ENCODE measurements around the gene C2CD2. TPM values are rescaled to one million over a fixed set of nuclear protein-coding genes. Genes with fewer than 3 reads are reported as not detected.

The C2CD2 gene
- total RNA-seq, 3 donors from 2014 or later, result 37.0 to 73.8 (median 41.6) TPM

DNA sequence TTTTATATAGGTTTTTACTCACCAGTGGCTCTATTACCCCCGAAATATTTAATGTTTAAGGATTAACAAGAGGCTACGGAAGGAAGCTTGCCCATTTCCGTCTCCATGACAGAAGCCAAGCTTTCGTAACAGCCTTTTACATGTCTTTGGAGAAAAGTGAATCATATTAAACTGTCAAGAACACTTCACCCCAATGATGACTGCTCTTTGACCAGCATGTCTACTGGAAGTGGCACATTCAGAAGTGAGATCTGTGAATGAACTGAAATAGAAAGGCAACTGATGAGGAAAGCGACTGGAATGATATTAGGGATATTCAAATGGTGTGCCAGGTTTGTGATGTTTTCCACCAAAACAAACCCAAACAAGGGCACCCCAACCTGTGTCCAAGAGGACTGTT is 66.2 kb downstream of the C2CD2 start:
- H3K36me3 ChIP-seq, result no peaks in the 10 kb centered on the region
- no peaks in the 10 kb centered on the region for H3K9me3 ChIP-seq
- H3K4me3 ChIP-seq, result no peak overlapping the region
- no peak overlapping the region for H3K27ac ChIP-seq
- H3K4me1 ChIP-seq, result no peaks in the 10 kb centered on the region
- DNase-seq (ENCODE audit: low spot score in 2 of 2), result no peak
- intact Hi-C loops (cut with DNase I; ENCODE audit: low total_unique reads), result loop anchor here (5.0 kb wide), 1 partner anchor 210 kb away; no protein-coding TSS in a partner anchor
- TF ChIP-seq POLR2AphosphoS5 (IDR thresholded peaks at IDR 0.05) (no peak), POLR2A (IDR thresholded peaks at IDR 0.05) (no peak)
- TF ChIP-seq, protein P1, sequence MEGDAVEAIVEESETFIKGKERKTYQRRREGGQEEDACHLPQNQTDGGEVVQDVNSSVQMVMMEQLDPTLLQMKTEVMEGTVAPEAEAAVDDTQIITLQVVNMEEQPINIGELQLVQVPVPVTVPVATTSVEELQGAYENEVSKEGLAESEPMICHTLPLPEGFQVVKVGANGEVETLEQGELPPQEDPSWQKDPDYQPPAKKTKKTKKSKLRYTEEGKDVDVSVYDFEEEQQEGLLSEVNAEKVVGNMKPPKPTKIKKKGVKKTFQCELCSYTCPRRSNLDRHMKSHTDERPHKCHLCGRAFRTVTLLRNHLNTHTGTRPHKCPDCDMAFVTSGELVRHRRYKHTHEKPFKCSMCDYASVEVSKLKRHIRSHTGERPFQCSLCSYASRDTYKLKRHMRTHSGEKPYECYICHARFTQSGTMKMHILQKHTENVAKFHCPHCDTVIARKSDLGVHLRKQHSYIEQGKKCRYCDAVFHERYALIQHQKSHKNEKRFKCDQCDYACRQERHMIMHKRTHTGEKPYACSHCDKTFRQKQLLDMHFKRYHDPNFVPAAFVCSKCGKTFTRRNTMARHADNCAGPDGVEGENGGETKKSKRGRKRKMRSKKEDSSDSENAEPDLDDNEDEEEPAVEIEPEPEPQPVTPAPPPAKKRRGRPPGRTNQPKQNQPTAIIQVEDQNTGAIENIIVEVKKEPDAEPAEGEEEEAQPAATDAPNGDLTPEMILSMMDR (IDR thresholded peaks at IDR 0.05), result no peak
- no peaks in the 10 kb centered on the region for H3K27me3 ChIP-seq

DNA sequence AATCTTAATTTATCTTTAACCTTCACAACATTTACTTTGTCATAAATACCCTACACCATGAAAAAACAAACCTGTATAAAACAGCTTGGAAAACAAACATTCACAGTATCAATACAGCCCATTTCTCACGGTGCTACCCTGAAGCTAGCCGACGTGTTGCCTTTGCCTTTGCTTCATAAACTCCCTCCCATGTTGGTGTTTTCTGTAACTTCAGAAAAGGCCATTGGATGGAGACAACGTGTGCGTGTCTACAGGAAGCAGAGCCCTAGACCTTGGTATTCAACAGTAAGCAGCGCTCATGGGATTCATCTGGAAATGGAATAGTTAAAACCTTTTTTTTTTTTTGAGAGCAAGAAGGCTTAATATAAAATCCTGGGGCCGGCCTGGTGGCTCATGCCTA is 67.5 kb downstream of the C2CD2 start:
- no peak for DNase-seq (ENCODE audit: low spot score in 2 of 2)
- Histone ChIP-seq H3K4me3 (no peak overlapping the region), H3K27ac (no peak overlapping the region), H3K9me3 (no peaks in the 10 kb centered on the region), H3K4me1 (no peaks in the 10 kb centered on the region), H3K27me3 (no peaks in the 10 kb centered on the region), H3K36me3 (no peaks in the 10 kb centered on the region)
- intact Hi-C loops (cut with DNase I; ENCODE audit: low total_unique reads), result loop anchor here (5.0 kb wide), 1 partner anchor 211 kb away; no protein-coding TSS in a partner anchor
- no peak for TF ChIP-seq POLR2AphosphoS5 (IDR thresholded peaks at IDR 0.05)
- TF ChIP-seq, protein P1 (IDR thresholded peaks at IDR 0.05), result no peak

DNA sequence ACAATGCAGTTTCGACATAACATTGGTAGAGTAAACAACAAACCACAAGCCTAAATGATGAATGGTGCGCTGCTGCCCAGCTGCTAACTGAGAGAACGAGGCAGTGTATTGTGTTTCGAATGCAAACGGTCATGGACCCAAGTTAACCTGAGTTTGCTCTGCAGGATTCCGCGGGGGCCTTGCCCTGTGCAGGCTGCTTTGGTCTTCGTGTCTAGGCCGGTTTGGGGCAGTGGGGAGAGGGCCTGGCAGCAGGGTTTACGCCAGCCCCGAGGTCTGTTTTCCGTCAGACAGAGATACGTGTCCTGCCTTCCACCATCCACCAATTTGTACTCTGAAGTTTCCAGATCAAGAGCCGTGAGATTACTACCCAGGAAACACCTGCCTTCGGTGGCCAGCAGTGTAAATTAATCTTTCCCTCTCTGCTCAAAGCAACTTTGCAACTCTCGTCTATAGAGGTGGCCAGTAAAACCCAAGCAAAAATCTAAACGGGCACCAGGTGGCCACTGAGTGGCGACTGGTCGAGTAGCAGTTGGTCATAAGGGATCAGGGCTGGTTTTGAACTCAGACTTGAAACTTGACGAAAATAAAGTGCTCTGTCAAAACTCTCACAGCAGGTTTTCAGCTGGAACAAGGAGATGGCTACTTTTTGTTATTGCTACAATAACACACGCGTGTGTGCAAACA is 68.3 kb downstream of the C2CD2 start:
- H3K4me1 ChIP-seq, result no peaks in the 10 kb centered on the region
- intact Hi-C loops (cut with DNase I; ENCODE audit: low total_unique reads), result loop anchor here (5.0 kb wide), 1 partner anchor 212 kb away; no protein-coding TSS in a partner anchor
- DNase-seq (ENCODE audit: low spot score in 2 of 2), result no peak

DNA sequence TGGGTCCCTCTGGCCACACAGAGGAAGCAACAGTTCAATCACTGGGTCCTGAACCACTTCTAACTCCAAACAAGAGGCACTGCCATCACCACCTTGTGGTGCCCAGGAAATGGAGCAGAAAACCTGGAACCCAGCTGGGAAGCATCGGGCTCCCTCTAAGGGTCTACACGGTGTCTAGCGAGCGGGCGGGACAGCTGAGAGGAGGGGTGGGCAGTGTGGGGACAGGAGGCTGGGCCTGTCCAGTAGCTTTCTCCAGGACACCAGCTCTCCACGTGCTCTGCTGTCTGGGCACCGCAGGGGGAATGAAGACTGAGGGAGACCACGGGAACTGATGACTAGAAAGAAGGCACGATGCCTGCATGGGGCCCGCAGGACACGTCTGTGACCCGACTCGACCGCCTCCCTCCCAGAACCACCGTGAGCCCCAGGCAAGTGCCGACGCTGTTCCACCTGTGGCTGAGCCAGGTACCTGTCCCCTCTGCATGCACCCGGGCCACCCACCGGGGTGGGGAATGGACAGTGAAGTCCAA is 69.3 kb downstream of the C2CD2 start:
- Histone ChIP-seq H3K36me3 (no peaks in the 10 kb centered on the region), H3K9me3 (no peaks in the 10 kb centered on the region), H3K27ac (no peak overlapping the region), H3K27me3 (no peaks in the 10 kb centered on the region), H3K4me3 (no peak overlapping the region), H3K4me1 (no peaks in the 10 kb centered on the region)
- TF ChIP-seq POLR2A (IDR thresholded peaks at IDR 0.05) (no peak), POLR2AphosphoS5 (IDR thresholded peaks at IDR 0.05) (no peak)
- TF ChIP-seq, protein P1 (IDR thresholded peaks at IDR 0.05), result no peak
- DNase-seq (ENCODE audit: low spot score in 2 of 2), result no peak
- intact Hi-C loops (cut with DNase I; ENCODE audit: low total_unique reads), result loop anchor here (5.0 kb wide), 1 partner anchor 213 kb away; no protein-coding TSS in a partner anchor

More for the DNA sequence above, 68.3 kb downstream of the C2CD2 start:
- H3K27ac ChIP-seq, result no peak overlapping the region
- H3K4me3 ChIP-seq, result no peak overlapping the region
- TF ChIP-seq POLR2A (IDR thresholded peaks at IDR 0.05) (no peak), POLR2AphosphoS5 (IDR thresholded peaks at IDR 0.05) (no peak)
- TF ChIP-seq, protein P1 (IDR thresholded peaks at IDR 0.05), result no peak
- H3K9me3 ChIP-seq, result no peaks in the 10 kb centered on the region
- H3K36me3 ChIP-seq, result no peaks in the 10 kb centered on the region
- no peaks in the 10 kb centered on the region for H3K27me3 ChIP-seq

DNA sequence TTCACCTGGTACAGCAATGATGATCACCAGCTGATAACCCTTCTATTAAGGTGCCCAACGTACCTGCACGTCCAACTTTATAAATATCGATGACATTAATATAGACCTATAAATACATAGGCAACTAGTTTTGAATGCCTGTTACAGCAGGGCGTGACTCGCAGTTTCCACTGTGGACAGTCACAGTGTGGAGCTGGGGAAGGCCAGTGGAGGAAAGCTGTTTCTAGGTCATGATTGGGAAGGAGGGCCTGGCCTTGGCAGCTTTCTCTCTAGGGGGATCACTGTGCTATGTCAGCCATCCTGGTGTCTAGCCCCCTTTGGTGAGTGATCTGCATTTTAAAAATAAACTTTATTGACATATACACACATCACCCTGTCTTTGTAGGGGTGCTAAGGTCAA is 70.2 kb downstream of the C2CD2 start:
- intact Hi-C loops (cut with DNase I; ENCODE audit: low total_unique reads), result no loop called here
- no peak overlapping the region for H3K27ac ChIP-seq
- DNase-seq (ENCODE audit: low spot score in 2 of 2), result no peak

More for the DNA sequence above, 70.2 kb downstream of the C2CD2 start:
- TF ChIP-seq POLR2AphosphoS5 (IDR thresholded peaks at IDR 0.05) (no peak), POLR2A (IDR thresholded peaks at IDR 0.05) (no peak)
- TF ChIP-seq, protein P1 (IDR thresholded peaks at IDR 0.05), result no peak
- H3K4me3 ChIP-seq, result no peak overlapping the region
- H3K9me3 ChIP-seq, result no peaks in the 10 kb centered on the region
- H3K36me3 ChIP-seq, result no peaks in the 10 kb centered on the region
- no peaks in the 10 kb centered on the region for H3K27me3 ChIP-seq
- no peaks in the 10 kb centered on the region for H3K4me1 ChIP-seq

All from breast epithelium (tissue), 4 donors.